ENCODE data around the gene DPP4.

DPP4 gene

GRCh38 chr2:162028511-162028910, 45.5 kb downstream of the DPP4 start:
- TF ChIP-seq CTCF (IDR thresholded peaks at IDR 0.05; ENCODE audit: borderline replicate concordance, control extremely low read depth, extremely low read depth, insufficient read depth, missing control alignments): no peak
- no peak for DNase-seq (ENCODE audit: low spot score)
- in situ Hi-C loops (cut with MboI; ENCODE audit: low sequenced_read_pairs, unreplicated experiment): no loop called here

- DNase-seq (ENCODE audit: low spot score): no peak
- in situ Hi-C loops (cut with MboI; ENCODE audit: low sequenced_read_pairs, unreplicated experiment): no loop called here
- TF ChIP-seq CTCF (IDR thresholded peaks at IDR 0.05; ENCODE audit: borderline replicate concordance, control extremely low read depth, extremely low read depth, insufficient read depth, missing control alignments): no peak
Observed at GRCh38 chr2:162025121-162025911, 48.7 kb downstream of the DPP4 start.

DNA sequence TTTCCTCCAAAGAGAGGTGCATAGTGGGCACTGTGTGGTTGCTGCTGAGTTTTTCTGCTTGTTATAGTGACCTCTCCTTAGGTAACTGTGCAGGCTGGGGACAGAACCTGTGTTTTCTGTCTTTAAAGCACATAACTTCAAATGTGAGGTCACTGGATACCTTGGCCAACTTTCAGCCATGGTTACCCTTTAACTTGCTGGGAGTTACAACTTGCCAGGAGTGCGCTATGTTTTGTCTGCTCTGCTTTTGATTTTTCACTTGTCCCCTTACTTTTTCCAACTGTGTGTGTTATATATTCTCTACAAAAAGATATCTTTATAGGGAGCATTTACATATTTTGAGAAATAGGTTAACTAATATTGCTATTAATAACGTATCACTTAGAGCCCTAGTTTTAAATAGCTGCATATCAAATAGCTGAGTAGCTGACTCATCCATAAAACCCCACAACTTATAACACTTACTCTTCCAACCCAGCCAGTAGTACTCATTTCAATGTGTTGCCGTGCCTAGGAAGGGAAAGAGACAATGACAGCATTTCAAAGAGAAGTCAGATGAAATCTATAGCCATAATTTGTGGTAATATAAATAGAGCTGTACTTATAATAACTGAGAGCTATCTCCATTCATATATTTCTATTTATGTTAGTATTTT, 51.6 kb downstream of the DPP4 start:
- no peak for TF ChIP-seq CTCF (IDR thresholded peaks at IDR 0.05; ENCODE audit: borderline replicate concordance, control extremely low read depth, extremely low read depth, insufficient read depth, missing control alignments)
- in situ Hi-C loops (cut with MboI; ENCODE audit: low sequenced_read_pairs, unreplicated experiment): no loop called here
- no peak for DNase-seq (ENCODE audit: low spot score)

- DNase-seq (ENCODE audit: low spot score): no peak
- TF ChIP-seq CTCF (IDR thresholded peaks at IDR 0.05; ENCODE audit: borderline replicate concordance, control extremely low read depth, extremely low read depth, insufficient read depth, missing control alignments): no peak
- in situ Hi-C loops (cut with MboI; ENCODE audit: low sequenced_read_pairs, unreplicated experiment): no loop called here
Observed at GRCh38 chr2:162021516-162022058, 52.4 kb downstream of the DPP4 start.

DNA sequence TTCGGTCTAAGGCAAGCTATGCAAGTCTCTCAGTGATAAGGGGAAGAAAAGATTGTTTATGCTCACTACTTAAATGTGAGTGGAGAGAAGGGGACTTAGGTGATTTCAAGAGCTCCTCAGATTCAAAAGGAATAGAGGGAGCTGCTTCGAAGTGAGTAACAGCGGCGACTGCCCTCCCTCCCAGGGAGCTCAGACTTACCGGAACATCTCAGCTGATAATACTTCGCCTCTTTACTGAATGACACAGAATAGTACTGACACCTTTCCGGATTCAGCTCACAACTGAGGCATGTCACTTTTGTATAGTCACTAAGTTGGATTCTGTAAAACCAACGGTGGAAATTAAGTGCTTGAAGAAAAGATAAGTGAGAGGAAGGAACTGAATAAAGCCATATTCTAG, 55.5 kb downstream of the DPP4 start:
- DNase-seq (ENCODE audit: low spot score): no peak
- in situ Hi-C loops (cut with MboI; ENCODE audit: low sequenced_read_pairs, unreplicated experiment): no loop called here

GRCh38 chr2:162017233-162017632, 56.8 kb downstream of the DPP4 start:
- DNase-seq (ENCODE audit: low spot score): no peak
- TF ChIP-seq CTCF (IDR thresholded peaks at IDR 0.05; ENCODE audit: borderline replicate concordance, control extremely low read depth, extremely low read depth, insufficient read depth, missing control alignments): no peak
- in situ Hi-C loops (cut with MboI; ENCODE audit: low sequenced_read_pairs, unreplicated experiment): no loop called here

More for the DNA sequence above, 55.5 kb downstream of the DPP4 start:
- TF ChIP-seq CTCF (IDR thresholded peaks at IDR 0.05; ENCODE audit: borderline replicate concordance, control extremely low read depth, extremely low read depth, insufficient read depth, missing control alignments): no peak

Data from GM13976 (cell line).